SIG-M5 (cell line): Measurements from ENCODE around the gene FAM13A.
"Not testable (repeated sequence)": the region's sequence is repeated elsewhere in the genome, so short reads cannot be mapped to it uniquely, and the experiment has no call there.

ENCODE experiments used
- DNase-seq: peaks from one replicate; lab custom pipeline; 2025; lab: John Stamatoyannopoulos, UW

The FAM13A gene

DNA sequence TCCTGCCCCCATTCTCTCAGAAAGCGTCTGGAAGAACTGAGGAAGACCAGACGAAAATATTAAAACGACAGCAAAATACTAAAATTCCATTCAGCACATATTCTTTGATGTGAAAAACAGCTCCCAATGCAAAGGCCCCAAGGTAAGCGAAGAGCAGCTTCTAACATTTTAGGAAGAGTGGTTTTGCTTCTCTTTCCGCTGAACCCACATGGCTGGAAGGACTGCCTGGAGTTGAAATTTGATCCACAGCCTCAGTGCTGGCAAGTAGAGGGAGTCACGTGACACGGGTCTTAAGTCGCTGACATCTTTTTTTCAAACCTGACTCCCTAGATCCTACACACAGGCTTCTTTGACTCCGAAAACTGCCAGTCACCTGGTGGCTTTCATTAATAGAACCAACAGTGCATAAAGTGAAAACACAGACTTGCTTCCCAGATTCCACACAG, at the start of gene FAM13A:
TSS of gene FAM13A (minus strand) at position 233 of the 446 bp plus-strand sequence. CDS start at position 12, 221 bp downstream.
- DNase-seq = no peak

DNA sequence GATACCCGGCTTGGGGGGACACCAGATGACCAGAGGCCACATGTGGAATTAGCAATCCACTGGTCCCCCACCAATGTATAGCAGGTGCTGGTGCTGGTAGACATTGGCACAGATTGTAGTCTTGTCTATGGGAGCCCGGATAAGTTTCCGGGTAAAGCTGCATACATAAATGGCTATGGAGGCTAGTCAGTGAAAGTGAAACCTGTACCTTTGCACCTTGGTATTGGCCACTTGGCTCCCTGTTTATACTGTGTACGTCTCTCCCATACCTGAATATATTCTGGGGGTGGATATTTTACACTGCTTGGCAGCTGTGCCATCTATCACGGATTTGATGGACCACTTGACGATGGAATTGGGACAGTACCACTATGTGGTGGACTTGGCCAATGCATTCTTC, 48.7 kb upstream of the FAM13A start:
- DNase-seq = no peak

DNA sequence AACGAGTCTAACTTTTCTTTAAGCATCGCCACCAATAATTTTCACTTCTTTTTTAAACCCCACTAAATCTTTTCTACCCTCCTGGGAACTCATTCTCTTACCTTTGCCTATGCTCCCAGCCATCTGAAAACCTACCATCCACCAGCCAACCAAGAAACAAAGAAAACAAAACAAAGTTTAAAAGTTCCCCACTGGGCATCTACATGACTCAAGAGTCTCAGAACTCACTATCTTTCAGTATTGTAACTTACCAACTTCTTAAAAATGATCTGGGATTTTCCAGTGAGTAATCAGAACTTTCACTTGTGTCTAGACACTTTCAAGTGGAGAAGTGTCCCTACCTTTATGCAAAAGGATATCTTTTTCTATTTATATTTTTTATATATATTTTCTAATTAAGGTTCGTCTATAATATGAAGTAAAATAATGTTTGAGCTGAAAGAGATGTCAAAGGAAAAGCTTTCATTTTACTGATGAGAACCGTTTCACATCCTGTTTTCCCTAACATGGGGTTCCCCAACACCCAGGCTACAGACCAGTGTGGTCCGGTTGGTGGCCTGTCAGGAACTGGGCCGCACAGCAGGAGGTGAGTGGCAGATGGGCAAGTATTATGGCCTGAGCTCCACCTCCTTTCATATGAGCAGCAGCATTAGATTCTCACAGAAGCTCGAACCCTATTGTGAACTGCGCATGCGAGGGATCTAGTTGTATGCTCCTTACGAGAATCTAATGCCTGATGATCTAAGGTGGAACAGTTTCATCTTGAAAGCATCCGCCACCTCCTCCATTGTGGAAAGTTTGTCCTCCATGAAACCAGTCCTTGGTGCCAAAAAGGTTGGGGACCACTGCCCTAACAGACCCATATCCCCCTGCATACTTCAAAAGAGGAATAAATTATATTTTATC, 44.5 kb upstream of the FAM13A start:
- DNase-seq = no peak

DNA sequence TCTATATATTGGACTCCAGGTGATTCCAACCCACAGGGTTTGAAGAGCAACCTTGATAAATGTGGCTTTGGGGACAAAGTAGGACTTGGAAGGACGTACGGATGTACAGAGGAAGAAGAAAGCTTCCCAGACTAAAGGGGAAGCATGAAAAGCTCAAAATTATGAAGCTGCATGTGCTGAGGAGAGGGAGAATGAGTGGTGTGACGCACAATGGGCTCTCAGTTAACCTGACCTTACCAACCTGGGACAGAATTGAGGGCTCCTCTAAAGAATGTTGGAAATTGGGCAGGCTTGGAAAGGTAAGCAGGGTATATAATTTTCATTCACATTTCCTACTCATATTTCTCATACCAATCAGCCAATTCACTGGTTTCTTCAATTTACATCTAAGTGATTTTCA, 43.9 kb upstream of the FAM13A start:
- no peak for DNase-seq

DNA sequence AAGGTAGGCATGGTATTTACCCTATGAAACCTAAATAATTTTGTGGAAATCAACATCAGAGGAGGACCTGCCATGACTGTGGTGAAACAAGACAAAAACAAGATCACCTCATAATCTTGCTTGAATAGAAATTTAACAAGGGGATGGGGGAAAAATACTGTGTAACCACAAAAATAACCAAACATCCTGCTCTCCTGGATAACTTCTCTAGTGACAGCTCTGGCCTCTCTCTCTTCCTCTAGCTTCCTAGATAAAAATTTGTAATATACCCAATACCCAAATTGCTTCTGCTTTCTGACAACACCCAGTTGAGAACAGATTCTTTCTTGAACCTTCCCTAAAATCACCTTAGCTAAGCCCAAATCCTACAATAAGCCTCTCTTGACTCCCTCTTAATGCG, 42.5 kb upstream of the FAM13A start:
- DNase-seq = no peak

DNA sequence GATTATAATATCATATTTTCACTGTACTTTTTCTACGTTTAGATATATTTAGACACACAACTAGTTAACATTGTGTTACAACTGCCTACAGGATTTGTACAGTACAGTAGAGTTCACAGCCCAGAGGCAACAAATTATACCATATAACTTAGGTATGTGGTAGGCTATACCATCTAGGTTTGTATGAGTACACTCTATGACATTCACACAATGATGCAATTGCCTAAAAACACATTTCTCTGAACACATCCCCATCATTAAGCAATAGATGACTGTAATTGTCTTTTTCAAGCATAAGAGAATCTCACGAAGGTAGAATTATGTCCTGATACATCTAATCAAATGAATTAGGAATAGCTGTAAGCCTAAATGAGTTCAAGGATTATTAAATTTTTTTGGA, 42.0 kb upstream of the FAM13A start:
- DNase-seq = no peak

DNA sequence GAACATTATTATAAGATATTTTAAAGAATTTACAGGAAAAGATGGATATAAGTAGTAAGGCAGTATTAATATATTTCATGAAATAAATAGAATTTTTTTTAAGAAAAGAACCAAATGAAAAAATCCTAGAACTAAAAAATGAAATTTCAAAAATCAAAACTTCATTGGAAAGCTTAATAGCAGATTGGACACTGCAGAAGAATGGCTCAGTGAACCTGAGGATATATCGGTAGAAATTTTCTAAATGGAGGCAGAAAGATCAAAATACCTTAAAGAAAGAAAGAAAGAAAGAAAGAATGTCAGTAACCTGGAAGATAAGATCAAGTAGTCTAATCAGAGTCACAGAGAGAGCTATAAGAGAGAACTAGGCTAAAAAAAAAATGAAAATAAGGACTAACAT, 21.3 kb upstream of the FAM13A start:
- DNase-seq = no peak

DNA sequence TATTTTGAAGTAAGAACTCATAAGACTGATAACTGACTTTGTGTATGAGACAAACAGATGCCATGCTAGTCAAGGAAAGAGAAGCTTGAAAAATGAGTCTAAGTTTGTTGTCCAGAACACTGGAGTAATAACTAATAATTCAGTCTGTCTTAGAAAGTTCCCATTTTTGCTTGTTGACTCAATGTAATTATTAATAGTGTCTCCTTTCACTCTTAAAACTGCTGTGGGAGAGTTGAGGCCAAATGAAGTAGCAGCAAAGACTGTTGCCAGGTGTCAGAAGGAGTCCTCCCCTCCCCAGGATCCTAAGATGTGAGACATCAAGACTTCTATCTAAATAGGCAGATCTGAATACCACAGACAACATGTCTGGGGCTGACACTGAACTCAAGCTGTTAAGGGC, 20.8 kb upstream of the FAM13A start:
- DNase-seq = no peak

DNA sequence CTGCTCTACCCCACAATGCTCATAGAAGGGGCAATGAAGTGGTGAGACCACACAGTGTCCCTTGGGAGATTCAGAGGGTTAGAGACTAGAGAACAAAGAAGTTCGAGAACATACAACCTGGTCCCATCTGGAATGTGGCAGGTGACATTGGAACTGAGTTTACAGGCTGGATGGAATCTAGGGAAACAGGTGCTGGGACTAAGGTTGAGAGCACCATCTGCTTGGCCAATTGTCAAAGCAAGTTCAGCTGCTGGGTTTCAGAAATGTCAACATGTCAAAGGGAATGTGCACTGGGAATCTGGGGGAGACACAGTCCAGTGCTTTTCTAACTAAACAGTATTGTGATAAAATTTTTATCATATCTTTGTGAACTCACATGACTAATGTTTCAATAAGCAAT, 15.9 kb upstream of the FAM13A start:
- no peak for DNase-seq

DNA sequence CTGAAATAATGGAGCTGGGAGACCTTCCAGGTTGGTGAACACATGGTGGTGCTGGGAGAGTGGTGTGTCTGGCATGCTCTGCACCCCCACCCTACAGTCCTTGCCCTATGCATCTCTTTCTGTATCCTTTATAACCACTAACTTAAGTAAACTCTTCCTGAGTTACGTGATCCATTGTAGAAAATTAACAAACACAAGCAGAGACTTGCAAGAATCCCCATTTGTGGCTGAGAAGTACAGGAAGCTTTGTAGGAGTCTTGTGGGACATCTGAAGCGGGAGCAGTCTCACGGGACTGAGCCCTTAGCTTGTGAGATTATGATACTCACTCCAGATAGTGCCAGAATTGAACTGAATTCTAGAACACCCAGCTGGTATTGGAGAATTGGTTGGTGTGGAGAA, 14.3 kb upstream of the FAM13A start:
- DNase-seq = no peak

DNA sequence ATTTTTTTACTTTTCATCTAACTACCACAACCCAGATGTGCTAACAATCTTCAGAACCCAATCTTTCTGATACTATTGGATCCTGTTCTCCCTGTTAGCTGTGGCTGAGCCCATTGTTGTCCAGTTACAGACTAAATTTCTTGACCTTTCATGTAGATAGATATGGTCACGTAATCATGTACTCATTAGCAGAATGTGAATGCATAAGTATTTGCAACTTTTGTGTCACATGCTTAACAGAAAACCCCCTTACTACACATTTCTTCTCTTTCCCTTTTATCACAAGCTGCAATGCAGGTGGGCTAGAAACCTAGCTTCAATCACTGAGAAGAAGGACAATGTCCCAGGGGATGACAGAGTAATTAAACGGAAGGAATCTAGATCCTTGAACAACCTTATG, 13.1 kb upstream of the FAM13A start:
- no peak for DNase-seq

DNA sequence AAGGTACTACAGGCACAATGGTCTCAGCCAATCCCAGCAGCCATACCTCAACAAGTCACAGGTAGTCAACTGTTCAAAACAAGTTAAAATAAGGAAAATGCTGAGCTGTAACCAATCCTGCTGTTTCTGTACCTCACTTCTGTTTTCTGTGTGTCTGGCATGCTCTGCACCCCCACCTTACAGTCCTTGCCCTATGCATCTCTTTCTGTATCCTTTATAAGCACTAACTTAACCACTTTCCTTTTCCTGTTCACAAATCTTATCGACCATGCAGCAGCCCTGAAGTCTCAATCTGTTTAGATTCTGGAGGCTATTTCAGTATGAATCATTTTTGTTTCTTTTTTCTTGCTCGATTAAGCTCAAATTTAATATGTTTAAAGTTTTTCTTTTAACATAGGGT, 12.5 kb upstream of the FAM13A start:
- no peak for DNase-seq

DNA sequence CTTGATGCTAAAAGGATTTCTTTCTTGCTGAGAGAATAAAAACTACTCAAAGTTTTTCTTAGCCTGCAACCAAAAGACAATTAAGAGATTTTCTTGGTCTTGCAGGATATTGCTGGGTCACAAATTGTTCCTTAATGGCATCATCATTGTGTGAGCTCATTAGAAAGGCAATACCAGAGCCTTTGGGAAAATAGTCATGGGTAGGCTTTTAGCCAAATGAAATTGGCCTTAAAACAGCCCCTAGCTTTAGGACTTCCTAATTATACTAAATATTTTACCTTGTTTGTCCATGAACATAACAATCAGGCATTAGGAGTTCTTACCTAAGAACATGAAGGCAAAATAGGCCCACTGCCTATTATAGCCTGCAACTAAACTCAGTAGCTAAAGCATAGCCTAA, 10.4 kb upstream of the FAM13A start:
- no peak for DNase-seq

DNA sequence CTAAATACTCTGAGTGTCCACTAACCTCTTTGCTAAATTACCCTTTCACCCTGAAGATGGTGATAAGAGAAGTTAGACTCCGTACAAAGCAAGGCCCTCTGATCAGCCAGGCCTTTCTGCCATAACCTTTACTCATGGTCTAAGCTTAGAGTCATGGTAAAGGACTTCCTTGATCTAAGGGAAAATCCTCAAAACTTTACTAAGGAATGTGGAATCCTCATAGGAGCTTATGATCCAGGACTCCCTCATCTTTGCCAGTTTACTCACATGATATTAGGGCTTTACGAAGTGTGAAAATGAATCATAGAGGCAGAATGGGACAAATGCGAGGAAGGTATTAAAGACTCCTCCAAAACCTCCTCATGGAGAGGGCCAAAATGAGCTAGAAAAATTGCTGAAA, 7.9 kb upstream of the FAM13A start:
- DNase-seq = no peak

DNA sequence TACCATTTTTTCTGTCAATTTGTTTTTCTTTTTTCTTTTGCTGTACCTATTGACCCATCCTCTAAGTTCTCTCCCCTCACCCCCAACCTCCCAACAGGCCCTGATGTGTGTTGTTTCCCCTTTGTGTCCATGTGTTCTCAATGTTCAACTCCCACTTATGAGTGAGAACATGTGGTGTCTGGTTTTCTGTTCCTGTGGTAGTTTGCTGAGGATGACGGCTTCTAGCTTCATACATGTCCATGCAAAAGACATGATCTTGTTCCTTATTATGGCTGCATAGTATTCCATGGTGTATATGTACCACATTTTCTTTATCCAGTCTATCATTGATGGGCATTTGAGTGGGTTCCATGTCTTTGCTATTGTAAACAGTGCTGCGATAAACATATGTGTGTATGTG, 859 bp upstream of the FAM13A start:
- not testable (repeated sequence) for DNase-seq

DNA sequence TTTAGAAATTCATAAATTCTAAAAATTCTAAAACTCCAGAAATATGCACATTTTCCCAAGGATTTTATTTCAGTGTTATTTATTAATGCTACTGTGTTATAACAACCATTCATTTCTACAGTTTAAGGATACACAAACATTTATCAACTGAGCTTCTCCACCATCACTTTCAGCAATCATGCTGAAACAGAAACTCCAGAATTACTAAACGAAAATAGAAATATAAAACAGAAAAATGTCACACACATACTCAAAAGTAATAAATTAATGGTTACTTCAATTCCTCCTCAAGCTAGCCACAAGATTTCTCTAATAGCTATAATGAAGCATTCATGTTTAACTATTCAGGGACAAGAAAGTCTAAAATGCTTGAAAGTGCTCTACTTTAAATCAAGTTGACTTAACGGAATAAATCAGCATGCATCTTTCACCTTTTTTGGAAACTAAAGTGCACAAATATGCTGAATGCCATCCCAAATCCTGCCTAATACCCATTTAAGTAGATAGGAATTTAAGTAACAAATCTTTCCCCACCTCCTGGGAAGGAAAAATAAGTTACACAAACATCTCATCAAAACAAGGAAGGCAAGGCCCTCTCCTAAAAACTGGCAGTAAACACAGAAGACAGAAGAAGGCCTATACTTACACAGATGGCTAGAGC, 563 bp downstream of the FAM13A start:
- no peak for DNase-seq

DNA sequence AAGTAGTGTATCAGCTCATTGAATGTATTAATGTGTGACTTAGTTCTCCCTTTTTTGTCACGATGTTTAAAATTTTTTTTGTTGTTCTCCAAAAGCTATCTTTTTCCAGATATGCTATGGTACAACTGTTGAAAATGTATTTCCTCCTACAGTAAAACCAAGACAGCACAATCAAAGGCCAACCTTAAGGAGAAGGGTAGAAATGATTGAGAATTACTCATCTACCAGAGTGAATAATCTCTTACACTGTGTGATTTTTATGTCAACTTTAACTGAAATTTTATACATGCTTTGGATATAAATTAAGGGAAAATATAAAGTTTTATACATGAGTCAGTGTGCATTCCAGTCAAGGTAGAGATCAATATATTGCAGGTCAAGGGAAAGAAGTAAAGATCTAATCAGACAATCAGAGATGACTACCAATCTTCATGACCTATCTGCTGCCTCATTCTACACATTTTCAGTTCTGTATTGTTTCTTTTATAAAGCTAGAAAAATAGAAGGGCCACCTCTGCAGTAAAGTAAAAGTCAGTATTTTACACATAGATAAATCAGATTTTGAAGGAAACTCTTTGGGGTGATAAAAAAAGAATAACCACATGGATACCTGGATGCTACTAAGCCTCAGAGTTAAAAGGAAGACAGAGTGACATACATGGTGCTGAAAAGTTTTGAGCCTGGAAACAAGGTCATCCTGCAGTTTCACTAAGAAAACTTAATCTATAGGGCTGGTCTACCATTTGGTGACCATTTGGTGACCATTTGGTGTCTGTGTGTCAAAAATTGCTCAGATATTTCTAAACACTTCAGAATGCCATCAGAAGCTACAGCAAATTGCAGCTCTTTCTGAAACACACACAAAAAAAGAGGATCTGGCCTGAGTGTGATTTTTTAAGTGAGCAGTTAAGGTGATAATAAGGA, 1.6 kb downstream of the FAM13A start:
- no peak for DNase-seq

DNA sequence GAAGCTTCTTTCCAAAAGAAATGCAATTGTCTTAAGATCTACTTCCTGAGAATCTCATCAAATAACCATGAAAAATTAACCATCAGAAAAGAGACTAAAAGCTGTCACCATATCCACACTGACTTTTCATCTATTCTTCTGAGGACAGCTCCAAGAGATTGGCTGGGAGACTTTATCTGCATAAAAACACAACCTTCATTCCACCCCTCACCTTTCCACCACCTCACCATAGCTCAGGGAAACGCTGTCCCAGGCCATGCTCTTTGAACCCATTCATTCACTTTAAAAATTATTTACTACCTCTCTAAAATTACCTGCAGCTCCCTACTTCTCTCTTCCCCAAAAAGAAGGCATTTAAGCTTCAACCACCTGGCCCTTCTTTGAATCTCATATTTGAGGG, 2.4 kb downstream of the FAM13A start:
- no peak for DNase-seq

DNA sequence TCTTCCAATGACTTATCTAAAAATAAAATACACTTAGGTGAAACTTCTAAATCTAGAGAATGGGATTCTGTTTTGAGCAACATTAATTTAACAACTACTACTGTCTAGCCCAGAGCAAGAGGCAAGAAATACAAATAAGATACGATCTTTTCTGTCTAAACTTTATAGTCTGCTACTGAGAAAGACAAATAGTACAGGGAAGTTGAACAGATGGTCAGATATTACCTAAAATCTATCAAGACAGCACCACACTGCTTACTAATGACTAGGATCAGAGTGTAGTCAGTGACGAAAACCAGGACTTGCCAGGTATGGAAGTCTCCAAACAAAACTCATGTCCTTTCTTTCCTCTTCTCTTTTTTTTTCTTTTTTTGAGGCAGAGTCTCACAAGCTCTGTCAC, 7.1 kb downstream of the FAM13A start:
- DNase-seq = no peak

DNA sequence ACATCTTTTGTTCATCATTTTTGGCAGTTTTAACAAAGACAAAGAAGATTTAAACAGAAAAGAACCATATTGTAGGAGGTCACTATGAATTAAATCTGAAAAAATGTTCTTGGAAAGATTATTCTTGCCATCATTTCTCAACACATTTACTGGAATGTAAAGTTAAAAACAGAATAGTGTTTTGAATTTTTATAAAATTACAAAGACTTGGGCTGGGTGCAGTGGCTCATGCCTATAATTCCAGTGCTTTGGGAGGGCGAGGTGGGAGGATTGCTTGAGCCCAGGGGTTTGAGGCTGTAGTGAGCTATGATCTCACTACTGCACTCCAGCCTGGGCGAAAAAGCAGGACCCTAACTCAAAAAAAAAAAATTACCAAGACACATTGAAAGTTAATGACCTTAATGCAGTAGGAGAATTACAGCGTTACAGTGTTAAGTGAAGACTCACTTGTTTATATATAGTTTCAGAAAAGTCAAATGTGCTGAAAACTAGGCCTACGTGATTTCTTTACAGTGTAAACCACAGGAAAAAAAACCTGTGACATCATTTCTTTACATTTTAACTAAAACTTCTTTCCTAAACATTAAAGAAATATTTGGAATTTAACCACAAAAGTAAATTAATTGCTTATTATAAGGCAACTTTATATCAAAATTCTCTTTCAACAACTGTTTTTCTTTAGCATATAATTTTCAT, 7.9 kb downstream of the FAM13A start:
- no peak for DNase-seq

DNA sequence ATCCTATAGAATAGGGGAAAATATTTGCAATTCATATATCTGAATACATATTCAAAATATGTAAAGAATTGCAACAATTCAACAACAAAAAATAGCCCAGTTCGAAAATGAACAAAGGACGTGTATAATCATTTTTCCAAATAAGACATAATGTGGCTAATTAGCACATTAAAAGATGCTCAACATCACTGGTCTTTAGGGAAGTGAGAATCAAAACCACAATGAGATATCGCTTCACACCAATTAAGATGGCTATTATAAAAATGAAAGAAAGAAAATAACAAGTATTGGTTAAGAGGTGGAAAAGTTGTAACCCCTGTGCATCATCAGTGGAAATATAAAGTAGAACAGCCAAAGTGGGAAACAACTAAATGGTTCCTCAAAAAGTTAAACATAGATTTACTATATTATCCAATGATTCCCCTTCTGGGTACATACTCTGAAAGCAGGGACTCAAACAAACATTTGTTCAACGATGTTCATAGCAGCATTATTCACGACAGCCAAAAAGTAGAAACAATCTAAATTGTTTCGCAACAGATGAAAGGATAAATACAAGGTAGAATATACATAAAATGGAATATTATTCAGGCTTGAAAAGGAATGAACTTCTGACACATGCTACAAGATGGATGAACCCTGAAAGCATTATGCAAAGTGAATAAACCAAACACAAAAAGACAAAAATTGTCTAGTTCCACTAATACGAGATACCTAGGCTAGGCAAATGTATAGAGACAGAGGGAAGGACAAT, 12.7 kb downstream of the FAM13A start:
- no peak for DNase-seq
